RWPE2 (cell line): Measurements from ENCODE around the gene PKN1.
"Not testable (repeated sequence)": the region's sequence is repeated elsewhere in the genome, so short reads cannot be mapped to it uniquely, and the experiment has no call there.

Source experiments
- ATAC-seq: fragments of 200-7000 bp; cut with Tn5 transposase; 3 replicates; pipeline ENCODE4 v1.9.1; 2021; ENCODE audit warnings: low read depth
- DNase-seq: peaks from one replicate; pipeline ENCODE4 v3.0.0-alpha.2; 2020; ENCODE audit warnings: low spot score
- H3K27ac ChIP-seq: fragments of 450-650 bp; 2 replicates; pipeline ENCODE4 v1.5.1; 2017; ENCODE audit warnings: mild to moderate bottlenecking; ENCODE audit not compliant: poor library complexity, severe bottlenecking
- H3K27me3 ChIP-seq: fragments of 250-450 bp; sonication (Bioruptor Pico); 2 replicates; pipeline ENCODE4 v1.5.1; 2021; ENCODE audit warnings: mild to moderate bottlenecking, moderate library complexity; ENCODE audit not compliant: insufficient read depth, poor library complexity, severe bottlenecking
- H3K36me3 ChIP-seq: fragments of 250-450 bp; sonication (Bioruptor Pico); 2 replicates; pipeline ENCODE4 v1.5.1; 2020; ENCODE audit warnings: low read depth, mild to moderate bottlenecking, moderate library complexity
- H3K4me1 ChIP-seq: fragments of 250-450 bp; sonication (Bioruptor Pico); 2 replicates; pipeline ENCODE4 v1.5.1; 2021; ENCODE audit warnings: mild to moderate bottlenecking, moderate library complexity; ENCODE audit not compliant: insufficient read depth, poor library complexity, severe bottlenecking
- H3K4me3 ChIP-seq: fragments of 250-450 bp; sonication (Bioruptor Pico); 2 replicates; pipeline ENCODE4 v1.5.1; 2021; ENCODE audit warnings: mild to moderate bottlenecking, moderate library complexity; ENCODE audit not compliant: severe bottlenecking
- H3K9me3 ChIP-seq: fragments of 250-450 bp; sonication (Bioruptor Pico); 2 replicates; pipeline ENCODE4 v1.5.1; 2021; ENCODE audit warnings: mild to moderate bottlenecking, moderate library complexity; ENCODE audit not compliant: severe bottlenecking
- CTCF ChIP-seq: fragments of 450-650 bp; IDR thresholded peaks from one replicate; pipeline ENCODE4 v1.5.1; 2017; ENCODE audit warnings: mild to moderate bottlenecking, moderate library complexity; ENCODE audit not compliant: poor library complexity, severe bottlenecking

PKN1 gene

DNA sequence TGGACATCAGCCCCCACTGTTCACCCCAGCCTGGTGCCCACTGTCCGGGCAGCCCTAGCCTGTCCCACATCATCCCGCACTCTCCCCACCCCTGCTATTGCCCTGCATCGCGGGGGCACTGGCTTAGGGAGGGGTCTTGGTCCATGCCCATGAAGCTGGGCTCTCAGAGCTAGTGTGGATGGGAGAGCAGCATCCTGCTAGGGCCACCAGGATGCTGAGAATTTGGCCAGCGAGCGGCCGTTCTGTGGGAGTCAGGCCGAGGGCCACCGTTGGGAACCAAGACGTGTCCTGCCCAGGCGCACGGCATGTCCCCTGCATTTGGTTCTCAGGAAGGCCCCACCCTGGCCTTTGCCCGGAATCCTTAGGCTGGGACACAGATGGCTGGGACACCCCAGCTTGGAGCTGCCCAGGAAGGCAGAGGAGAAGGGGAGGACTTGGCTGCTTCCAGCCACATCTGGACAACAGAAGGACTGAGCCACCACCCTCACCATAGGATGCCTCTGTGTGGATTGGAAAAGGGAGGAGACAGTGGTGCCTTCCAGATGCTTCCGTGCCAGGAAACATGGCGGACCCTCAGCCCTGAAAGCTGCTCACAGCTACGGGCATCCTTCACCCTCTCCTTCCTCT, 37.3 kb upstream of the PKN1 start:
- DNase-seq: no peak
- Histone ChIP-seq H3K4me1 (no peaks in the 10 kb centered on the region), H3K4me3 (no peak overlapping the region), H3K27me3 (no peaks in the 10 kb centered on the region), H3K36me3 (peaks cover 7% of the 10 kb centered on the region), H3K9me3 (no peaks in the 10 kb centered on the region), H3K27ac (no peak overlapping the region)
- ATAC-seq: no peak
- TF ChIP-seq CTCF: no peak

GRCh38 chr19:14396730-14397129, 36.4 kb upstream of the PKN1 start:
- not testable (repeated sequence) for H3K27ac ChIP-seq, H3K4me3 ChIP-seq, ATAC-seq, DNase-seq, H3K4me1 ChIP-seq, H3K9me3 ChIP-seq, H3K27me3 ChIP-seq
- H3K36me3 ChIP-seq: peaks cover 12% of the 10 kb centered on the region

GRCh38 chr19:14397168-14397567, 35.9 kb upstream of the PKN1 start:
- H3K4me1 ChIP-seq, ATAC-seq, H3K27ac ChIP-seq, H3K4me3 ChIP-seq, H3K27me3 ChIP-seq, DNase-seq, H3K9me3 ChIP-seq: not testable (repeated sequence)
- H3K36me3 ChIP-seq: peaks cover 12% of the 10 kb centered on the region; the same call in 1 of the 2 replicates

DNA sequence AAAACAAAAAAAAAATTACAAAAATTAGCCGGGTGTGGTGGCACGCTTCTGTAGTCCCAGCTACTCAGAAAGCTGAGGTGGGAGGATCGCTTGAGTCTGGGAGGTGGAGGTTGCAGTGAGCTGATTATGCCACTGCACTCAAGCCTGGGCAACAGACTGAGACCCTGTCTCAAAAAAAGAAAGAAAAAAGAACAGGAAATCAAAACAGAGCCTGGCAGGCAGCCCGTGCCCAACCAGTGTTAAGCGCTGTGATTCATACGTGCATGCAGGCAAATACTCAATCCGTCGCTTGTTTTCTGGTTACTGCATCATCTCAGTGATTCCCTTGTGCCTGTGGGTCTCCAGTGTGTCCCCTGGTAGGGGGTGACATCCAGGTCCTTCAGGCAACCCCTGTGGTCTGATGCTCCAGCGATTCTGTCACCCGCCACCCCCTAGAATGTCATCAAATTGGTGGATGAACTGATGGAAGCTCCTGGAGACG, 32.1 kb upstream of the PKN1 start:
- H3K4me1 ChIP-seq: no peaks in the 10 kb centered on the region
- no peaks in the 10 kb centered on the region for H3K27me3 ChIP-seq
- no peak overlapping the region for H3K4me3 ChIP-seq
- no peak overlapping the region for H3K27ac ChIP-seq
- TF ChIP-seq CTCF: no peak
- ATAC-seq: no peak
- H3K9me3 ChIP-seq: no peaks in the 10 kb centered on the region
- peaks cover 23% of the 10 kb centered on the region for H3K36me3 ChIP-seq
- DNase-seq: no peak

DNA sequence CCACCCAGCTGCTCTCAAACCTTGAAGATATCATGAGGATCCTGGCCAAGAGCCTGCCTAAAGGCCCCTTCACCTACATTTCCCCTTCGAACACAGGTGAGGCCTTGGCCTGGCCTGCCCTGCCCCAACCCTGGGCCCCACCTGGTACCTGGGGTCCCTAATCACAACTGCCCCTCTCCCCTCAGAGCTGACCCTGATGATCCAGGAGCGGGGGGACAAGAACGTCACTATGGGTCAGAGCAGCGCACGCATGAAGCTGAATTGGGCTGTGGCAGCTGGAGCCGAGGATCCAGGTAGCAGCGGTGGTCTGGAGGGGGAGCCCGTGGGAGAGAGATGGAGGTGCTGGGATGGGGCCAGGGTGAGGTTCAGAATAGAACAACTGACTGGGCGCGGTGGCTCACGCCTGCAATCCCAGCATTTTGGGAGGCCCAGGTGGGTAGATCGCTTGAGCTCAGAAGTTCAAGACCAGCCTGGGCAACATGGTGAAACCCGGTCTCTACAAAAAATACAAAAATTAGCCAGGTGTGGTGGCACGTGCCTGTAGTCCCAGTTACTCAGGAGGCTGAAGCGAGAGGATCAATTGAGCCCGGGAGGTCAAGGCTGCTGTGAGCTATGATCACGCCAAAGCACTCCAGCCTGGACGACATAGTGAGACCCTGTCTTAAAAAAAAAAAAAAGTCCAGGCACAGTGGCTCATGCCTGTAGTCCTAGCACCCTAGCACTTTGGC, 31.5 kb upstream of the PKN1 start:
- DNase-seq (no peak), ATAC-seq (no peak)
- H3K9me3 ChIP-seq: no peaks in the 10 kb centered on the region
- no peak overlapping the region for H3K27ac ChIP-seq
- no peak overlapping the region for H3K4me3 ChIP-seq
- H3K27me3 ChIP-seq: no peaks in the 10 kb centered on the region
- peaks cover 26% of the 10 kb centered on the region for H3K36me3 ChIP-seq
- no peaks in the 10 kb centered on the region for H3K4me1 ChIP-seq
- TF ChIP-seq CTCF: no peak
